ENCODE results near the gene CALN1. TPM values are rescaled to one million over a fixed set of nuclear protein-coding genes. Genes with fewer than 3 reads are reported as not detected.

The CALN1 gene
- total RNA-seq, 6 experiments from 2014 or later = 0.06 to 0.98 (median 0.34) TPM

- Histone ChIP-seq H3K4me1 (peaks cover 0 to 5% (median 0%) of the 10 kb centered on the region in 4 donors), H3K27ac (no peak overlapping the region), H3K36me3 (no peaks in the 10 kb centered on the region), H3K27me3 (peaks cover 0 to 4% of the 10 kb centered on the region in 2 donors), H3K9me3 (no peaks in the 10 kb centered on the region), H3K4me3 (no peak overlapping the region)
- peak; percentile 82 to 89 (median 84) for ATAC-seq
- WGBS (ENCODE audit: insufficient coverage, low coverage, low lambda C conversion rate, missing lambda C conversion rate) = 0% methylated on average over 3 of the region's 7 CpGs
- intact Hi-C loops (cut with DNase I) = loop anchor here in 1 of 2 donors (10.0 kb wide), 2 partner anchors 871 to 911 kb away; no protein-coding TSS in a partner anchor
- TF ChIP-seq CTCF (IDR thresholded peaks at IDR 0.05) (peak; percentile 67 to 88 (median 88)), POLR2A (IDR thresholded peaks at IDR 0.05) (no peak)
- DNase-seq = peak in 2 of 3 donors; percentile 49 to 66
These were observed 676.1 kb downstream of the CALN1 start for GRCh38 chr7:71735961-71736556.

GRCh38 chr7:71733107-71733870 lies 678.8 kb downstream of the CALN1 start:
- 0% methylated on average over 5 of the region's 29 CpGs for WGBS (ENCODE audit: insufficient coverage, low coverage, low lambda C conversion rate, missing lambda C conversion rate)
- intact Hi-C loops (cut with DNase I) = loop anchor here (5.0 to 10.0 kb wide), 3 partner anchors 868 to 908 kb away; no protein-coding TSS in a partner anchor
- Histone ChIP-seq H3K36me3 (no peaks in the 10 kb centered on the region), H3K4me1 (peaks cover 0 to 5% (median 0%) of the 10 kb centered on the region in 4 donors), H3K27ac (no peak overlapping the region), H3K4me3 (peak overlapping the region in 1 of 3 donors; percentile 6), H3K27me3 (peaks cover 0 to 4% of the 10 kb centered on the region in 2 donors), H3K9me3 (no peaks in the 10 kb centered on the region)
- peak; percentile 80 to 86 (median 84) for DNase-seq
- TF ChIP-seq CTCF (IDR thresholded peaks at IDR 0.05) = peak; percentile 74 to 97 (median 90)
- TF ChIP-seq POLR2A (IDR thresholded peaks at IDR 0.05) = no peak
- peak; percentile 88 to 95 (median 90) for ATAC-seq

- ATAC-seq (no peak), DNase-seq (no peak)
- no peaks in the 10 kb centered on the region for H3K9me3 ChIP-seq
- TF ChIP-seq POLR2A (IDR thresholded peaks at IDR 0.05) = no peak
- no peak overlapping the region for H3K27ac ChIP-seq
- no peak overlapping the region for H3K4me3 ChIP-seq
- H3K27me3 ChIP-seq = peaks cover 0 to 4% of the 10 kb centered on the region in 2 donors
- 59% methylated on average over 6 of the region's 9 CpGs for WGBS (ENCODE audit: insufficient coverage, low coverage, low lambda C conversion rate, missing lambda C conversion rate)
- H3K4me1 ChIP-seq = peaks cover 0 to 5% (median 0%) of the 10 kb centered on the region in 4 donors
- H3K36me3 ChIP-seq = no peaks in the 10 kb centered on the region
- intact Hi-C loops (cut with DNase I) = loop anchor here (5.0 to 10.0 kb wide), 3 partner anchors 867 to 907 kb away; no protein-coding TSS in a partner anchor
These were observed 680.4 kb downstream of the CALN1 start for GRCh38 chr7:71731740-71732139.

Small RNAs within 50 kb of the gene (small RNA-seq; reads per million reads assigned to genes)
- gene AC005011.1 (0 reads per million in 2 experiments), gene RNA5SP232 (0.13 to 0.19 reads per million in 2 experiments)
